ENCODE measurements around the gene MIS12. TPM values are rescaled to one million over a fixed set of nuclear protein-coding genes. Genes with fewer than 3 reads are reported as not detected.

Gene MIS12
- total RNA-seq, 2 experiments from 2014 or later, result 30.8 to 36.4 TPM

- H3K27me3 Mint-ChIP-seq, result no peaks in the 10 kb centered on the region
Measured at GRCh38 chr17:5506307-5506706, 19.9 kb downstream of the MIS12 start.

GRCh38 chr17:5508810-5509209 is 22.4 kb downstream of the MIS12 start:
- peaks cover 26% of the 10 kb centered on the region for H3K4me1 Mint-ChIP-seq
- H3K36me3 Mint-ChIP-seq, result peaks cover 26% of the 10 kb centered on the region
- CTCF ChIA-PET, result no interaction called here
- H3K27ac Mint-ChIP-seq, result no peak overlapping the region
- H3K4me3 Mint-ChIP-seq, result no peak overlapping the region
- no peaks in the 10 kb centered on the region for H3K9me3 Mint-ChIP-seq (ENCODE audit: low read depth)
- no peak for DNase-seq
- no peak for ATAC-seq
- H3K27me3 Mint-ChIP-seq, result no peaks in the 10 kb centered on the region

More at GRCh38 chr17:5506307-5506706, 19.9 kb downstream of the MIS12 start:
- CTCF ChIA-PET, result interaction anchor here (1.1 kb wide), 1 partner anchor 11 kb away, joined by 3 read pairs; no protein-coding TSS in a partner anchor
- ATAC-seq (no peak), DNase-seq (no peak)
- peaks cover 14% of the 10 kb centered on the region for H3K36me3 Mint-ChIP-seq
- no peak overlapping the region for H3K4me3 Mint-ChIP-seq
- H3K27ac Mint-ChIP-seq, result no peak overlapping the region
- peaks cover 5% of the 10 kb centered on the region for H3K4me1 Mint-ChIP-seq
- no peaks in the 10 kb centered on the region for H3K9me3 Mint-ChIP-seq (ENCODE audit: low read depth)

GRCh38 chr17:5509482-5509881 is 23.1 kb downstream of the MIS12 start:
- peaks cover 32% of the 10 kb centered on the region for H3K4me1 Mint-ChIP-seq
- no peak overlapping the region for H3K27ac Mint-ChIP-seq
- no peak for DNase-seq
- no peaks in the 10 kb centered on the region for H3K9me3 Mint-ChIP-seq (ENCODE audit: low read depth)
- ATAC-seq, result no peak
- H3K4me3 Mint-ChIP-seq, result no peak overlapping the region
- CTCF ChIA-PET, result no interaction called here
- H3K36me3 Mint-ChIP-seq, result peaks cover 31% of the 10 kb centered on the region
- H3K27me3 Mint-ChIP-seq, result no peaks in the 10 kb centered on the region

- H3K27ac Mint-ChIP-seq, result no peak overlapping the region
- no peaks in the 10 kb centered on the region for H3K27me3 Mint-ChIP-seq
- H3K36me3 Mint-ChIP-seq, result peaks cover 40% of the 10 kb centered on the region
- no peak overlapping the region for H3K4me3 Mint-ChIP-seq
- DNase-seq (no peak), ATAC-seq (no peak)
- CTCF ChIA-PET, result interaction anchor here (1.5 kb wide), 1 partner anchor 42 kb away, joined by 4 read pairs; no protein-coding TSS in a partner anchor
- H3K9me3 Mint-ChIP-seq (ENCODE audit: low read depth), result no peaks in the 10 kb centered on the region
- H3K4me1 Mint-ChIP-seq, result peaks cover 33% of the 10 kb centered on the region
Measured at GRCh38 chr17:5510771-5511170, 24.4 kb downstream of the MIS12 start.

- CTCF ChIA-PET, result interaction anchor here (1.5 kb wide), 1 partner anchor 43 kb away, joined by 4 read pairs; no protein-coding TSS in a partner anchor
- Mint-ChIP-seq H3K27ac (no peak overlapping the region), H3K36me3 (peaks cover 43% of the 10 kb centered on the region), H3K4me1 (peaks cover 33% of the 10 kb centered on the region), H3K4me3 (no peak overlapping the region), H3K27me3 (no peaks in the 10 kb centered on the region), H3K9me3 (ENCODE audit: low read depth) (no peaks in the 10 kb centered on the region)
- DNase-seq (no peak), ATAC-seq (peak; percentile 40)
Measured at GRCh38 chr17:5511401-5512225, 25.2 kb downstream of the MIS12 start.

- no peaks in the 10 kb centered on the region for H3K9me3 Mint-ChIP-seq (ENCODE audit: low read depth)
- CTCF ChIA-PET, result no interaction called here
- peak overlapping the region; percentile 56 for H3K27ac Mint-ChIP-seq
- peaks cover 33% of the 10 kb centered on the region for H3K4me1 Mint-ChIP-seq
- H3K36me3 Mint-ChIP-seq, result peaks cover 47% of the 10 kb centered on the region
- H3K4me3 Mint-ChIP-seq, result no peak overlapping the region
- DNase-seq, result no peak
- H3K27me3 Mint-ChIP-seq, result no peaks in the 10 kb centered on the region
- ATAC-seq, result peak; percentile 83
Measured at GRCh38 chr17:5513628-5514027, 27.3 kb downstream of the MIS12 start.

GRCh38 chr17:5514976-5515375 is 28.6 kb downstream of the MIS12 start:
- H3K27me3 Mint-ChIP-seq, result no peaks in the 10 kb centered on the region
- DNase-seq (no peak), ATAC-seq (no peak)
- CTCF ChIA-PET, result interaction anchor here (0.7 to 1.1 kb wide), 2 partner anchors 12 to 73 kb away, joined by 3 read pairs; no protein-coding TSS in a partner anchor
- H3K27ac Mint-ChIP-seq, result no peak overlapping the region
- no peaks in the 10 kb centered on the region for H3K9me3 Mint-ChIP-seq (ENCODE audit: low read depth)
- H3K4me1 Mint-ChIP-seq, result peaks cover 33% of the 10 kb centered on the region
- H3K36me3 Mint-ChIP-seq, result peaks cover 47% of the 10 kb centered on the region
- H3K4me3 Mint-ChIP-seq, result no peak overlapping the region

- Mint-ChIP-seq H3K9me3 (ENCODE audit: low read depth) (no peaks in the 10 kb centered on the region), H3K27me3 (no peaks in the 10 kb centered on the region), H3K27ac (no peak overlapping the region), H3K4me1 (peaks cover 31% of the 10 kb centered on the region), H3K4me3 (no peak overlapping the region), H3K36me3 (peaks cover 49% of the 10 kb centered on the region)
- CTCF ChIA-PET, result interaction anchor here (0.7 to 1.1 kb wide), 2 partner anchors 10 to 72 kb away, joined by 3 read pairs; no protein-coding TSS in a partner anchor
- ATAC-seq (no peak), DNase-seq (no peak)
Measured at GRCh38 chr17:5516060-5516792, 29.9 kb downstream of the MIS12 start.

- Mint-ChIP-seq H3K27ac (no peak overlapping the region), H3K9me3 (ENCODE audit: low read depth) (no peaks in the 10 kb centered on the region), H3K36me3 (peaks cover 25% of the 10 kb centered on the region), H3K27me3 (no peaks in the 10 kb centered on the region), H3K4me3 (no peak overlapping the region), H3K4me1 (peaks cover 15% of the 10 kb centered on the region)
- ATAC-seq, result no peak
- CTCF ChIA-PET, result no interaction called here
- no peak for DNase-seq
Measured at GRCh38 chr17:5522476-5522875, 36.1 kb downstream of the MIS12 start.

GRCh38 chr17:5523249-5523648 is 36.9 kb downstream of the MIS12 start:
- no peak for ATAC-seq
- no peaks in the 10 kb centered on the region for H3K27me3 Mint-ChIP-seq
- H3K4me1 Mint-ChIP-seq, result peaks cover 17% of the 10 kb centered on the region
- no peak for DNase-seq
- H3K4me3 Mint-ChIP-seq, result no peak overlapping the region
- H3K36me3 Mint-ChIP-seq, result peaks cover 19% of the 10 kb centered on the region
- CTCF ChIA-PET, result no interaction called here
- no peak overlapping the region for H3K27ac Mint-ChIP-seq
- no peaks in the 10 kb centered on the region for H3K9me3 Mint-ChIP-seq (ENCODE audit: low read depth)

- Mint-ChIP-seq H3K4me3 (no peak overlapping the region), H3K9me3 (ENCODE audit: low read depth) (no peaks in the 10 kb centered on the region), H3K36me3 (peaks cover 23% of the 10 kb centered on the region), H3K27ac (peak overlapping the region; percentile 69), H3K4me1 (peaks cover 18% of the 10 kb centered on the region), H3K27me3 (no peaks in the 10 kb centered on the region)
- peak; percentile 90 for ATAC-seq
- CTCF ChIA-PET, result interaction anchor here (1.1 kb wide), 2 partner anchors 11 to 26 kb away, joined by 3 to 4 read pairs; a partner anchor contains a TSS
- peak; percentile 75 for DNase-seq
Measured at GRCh38 chr17:5526821-5527598, 40.6 kb downstream of the MIS12 start.

- ATAC-seq (no peak), DNase-seq (no peak)
- H3K4me1 Mint-ChIP-seq, result peaks cover 18% of the 10 kb centered on the region
- H3K9me3 Mint-ChIP-seq (ENCODE audit: low read depth), result no peaks in the 10 kb centered on the region
- no peak overlapping the region for H3K4me3 Mint-ChIP-seq
- no peaks in the 10 kb centered on the region for H3K27me3 Mint-ChIP-seq
- CTCF ChIA-PET, result interaction anchor here (1.1 kb wide), 1 partner anchor 27 kb away, joined by 4 read pairs; a partner anchor contains a TSS
- H3K27ac Mint-ChIP-seq, result no peak overlapping the region
- peaks cover 26% of the 10 kb centered on the region for H3K36me3 Mint-ChIP-seq
Measured at GRCh38 chr17:5527601-5528250, 41.4 kb downstream of the MIS12 start.
